H1 (cell line): Measurements from ENCODE around the gene HFE. TPM values are rescaled to one million over a fixed set of nuclear protein-coding genes. Genes with fewer than 3 reads are reported as not detected.

Experiments
- CTCF ChIA-PET: fragments of 300-600 bp; sonication (Branson Sonifier 250); formaldehyde crosslinking; loops from one replicate; lab custom pipeline; 2021; ENCODE audit not compliant: partially characterized antibody; lab: Charles Lee
- POLR2A ChIA-PET: fragments of 300-600 bp; sonication (Branson Sonifier 250); formaldehyde crosslinking; loops from one replicate; lab custom pipeline; 2021; ENCODE audit warnings: inconsistent platforms; ENCODE audit not compliant: partially characterized antibody; lab: Charles Lee
- DNase-seq, 2 experiments: peaks; one replicate each; pipeline versions ENCODE4 v3.0.0 to v3.0.0-alpha.2; 2010 to 2022; ENCODE audit warnings: low spot score in 2 of 2, low read depth in 1 of 2, mixed read lengths in 1 of 2
- FAIRE-seq: peaks from 2 replicates; lab custom pipeline; 2011; peaks lifted over from hg19 to GRCh38; lab: Jason Lieb, UNC
- H2AFZ ChIP-seq: 2 replicates; pipeline ENCODE4 v1.8.1; 2012; ENCODE audit warnings: low read length, inconsistent platforms
- H2AK5ac ChIP-seq: 2 replicates; pipeline ENCODE4 v1.6.1; 2013; ENCODE audit warnings: low read depth, low read length
- H2BK120ac ChIP-seq: replicated peaks from 2 replicates; pipeline ENCODE3; 2013; ENCODE audit warnings: low read depth, low read length, inconsistent platforms
- H2BK12ac ChIP-seq: 2 replicates; pipeline ENCODE4 v1.6.1; 2013; ENCODE audit warnings: low read depth, low read length
- H2BK15ac ChIP-seq: 2 replicates; pipeline ENCODE4 v1.6.1; 2013; ENCODE audit warnings: low read length
- H2BK20ac ChIP-seq: 2 replicates; pipeline ENCODE4 v1.6.1; 2013; ENCODE audit warnings: low read length
- H2BK5ac ChIP-seq: 2 replicates; pipeline ENCODE4 v1.6.1; 2013; ENCODE audit warnings: low read depth, low read length
- H3K14ac ChIP-seq: 2 replicates; pipeline ENCODE4 v1.6.1; 2013; ENCODE audit warnings: inconsistent platforms; ENCODE audit not compliant: insufficient read length
- H3K18ac ChIP-seq: 2 replicates; pipeline ENCODE4 v1.6.1; 2013; ENCODE audit warnings: low read length; ENCODE audit errors: extremely low read depth
- H3K23ac ChIP-seq: 2 replicates; pipeline ENCODE4 v1.6.1; 2013; ENCODE audit warnings: inconsistent platforms; ENCODE audit not compliant: insufficient read length
- H3K23me2 ChIP-seq: 2 replicates; pipeline ENCODE4 v1.6.1; 2013; ENCODE audit warnings: low read depth, low read length
- H3K27ac ChIP-seq: 2 replicates; pipeline ENCODE4 v1.6.1; 2011; ENCODE audit warnings: low read depth, low read length, inconsistent platforms
- H3K27me3 ChIP-seq, 4 experiments: replicated peaks in 1 of 4; 1 replicate in 1 of 4; 2 replicates in 3 of 4; pipeline versions ENCODE4 v1.6.1 to v1.8.1; 2011 to 2013; ENCODE audit warnings: low read length in 3 of 4, mild to moderate bottlenecking in 3 of 4, inconsistent platforms in 2 of 4, mixed read lengths in 2 of 4, moderate library complexity in 1 of 4; ENCODE audit not compliant: control insufficient read depth in 3 of 4, insufficient read depth in 3 of 4; ENCODE audit errors: extremely low read depth in 1 of 4
- H3K36me3 ChIP-seq, 4 experiments: 2 replicates each; pipeline versions ENCODE4 v1.6.1 to v1.8.1; 2011 to 2013; ENCODE audit warnings: mild to moderate bottlenecking in 4 of 4, low read length in 3 of 4, moderate library complexity in 2 of 4, control low read depth in 1 of 4, inconsistent platforms in 1 of 4; ENCODE audit not compliant: insufficient read depth in 4 of 4, control insufficient read depth in 2 of 4
- H3K4ac ChIP-seq: replicated peaks from 2 replicates; pipeline ENCODE3; 2013; ENCODE audit warnings: low read length, low read depth, mixed read lengths, inconsistent platforms; ENCODE audit not compliant: insufficient read length
- H3K4me1 ChIP-seq, 4 experiments: replicated peaks in 1 of 4; 1 replicate in 1 of 4; 2 replicates in 3 of 4; pipeline versions ENCODE4 v1.6.1 to v1.8.1; 2011 to 2013; ENCODE audit warnings: low read length in 3 of 4, inconsistent platforms in 2 of 4, mixed read lengths in 1 of 4; ENCODE audit not compliant: insufficient read depth in 4 of 4, control insufficient read depth in 3 of 4
- H3K4me2 ChIP-seq, 2 experiments: 2 replicates each; pipeline versions ENCODE4 v1.6.1 to v1.8.1; 2011 to 2013; ENCODE audit warnings: low read depth in 2 of 2, low read length in 2 of 2, control low read depth in 1 of 2, inconsistent platforms in 1 of 2, mild to moderate bottlenecking in 1 of 2; ENCODE audit not compliant: insufficient read depth in 1 of 2
- H3K4me3 ChIP-seq, 4 experiments: fragments of 200-600, 300-600 bp in 1 of 4; sonication (generic), shearing (Covaris generic), sonication (Bioruptor Twin) in 1 of 4; 2 replicates each; pipeline versions ENCODE4 v1.5.1 to v1.8.1; 2011 to 2016; ENCODE audit warnings: low read length in 4 of 4, low read depth in 3 of 4, control low read depth in 2 of 4, inconsistent platforms in 2 of 4, mild to moderate bottlenecking in 2 of 4, mixed read lengths in 1 of 4, moderate library complexity in 1 of 4; ENCODE audit not compliant: insufficient read depth in 2 of 4; ENCODE audit errors: extremely low read depth in 1 of 4
- H3K56ac ChIP-seq: replicated peaks from 2 replicates; pipeline ENCODE3; 2013; ENCODE audit warnings: low read depth, mild to moderate bottlenecking, mixed read lengths, low read length, inconsistent platforms; ENCODE audit not compliant: insufficient read length
- H3K79me1 ChIP-seq: 2 replicates; pipeline ENCODE4 v1.6.1; 2013; ENCODE audit warnings: low read depth, low read length, control low read depth
- H3K79me2 ChIP-seq, 2 experiments: 2 replicates each; pipeline versions ENCODE4 v1.6.1 to v1.8.1; 2012 to 2013; ENCODE audit warnings: low read length in 2 of 2, mild to moderate bottlenecking in 2 of 2, inconsistent platforms in 1 of 2; ENCODE audit not compliant: insufficient read depth in 2 of 2, control insufficient read depth in 1 of 2
- H3K9ac ChIP-seq, 4 experiments: replicated peaks in 1 of 4; 1 replicate in 1 of 4; 2 replicates in 3 of 4; pipeline versions ENCODE4 v1.6.1 to v1.8.1; 2011 to 2013; ENCODE audit warnings: low read depth in 3 of 4, low read length in 3 of 4, control low read depth in 2 of 4, mild to moderate bottlenecking in 2 of 4, moderate library complexity in 2 of 4, inconsistent platforms in 1 of 4; ENCODE audit errors: extremely low read depth in 1 of 4
- H3K9me3 ChIP-seq, 2 experiments: 2 replicates each; pipeline versions ENCODE4 v1.6.1 to v1.8.1; 2012 to 2013; ENCODE audit warnings: mild to moderate bottlenecking in 2 of 2, moderate library complexity in 2 of 2, control low read depth in 1 of 2, inconsistent platforms in 1 of 2, low read depth in 1 of 2, low read length in 1 of 2, mixed read lengths in 1 of 2; ENCODE audit not compliant: insufficient read depth in 2 of 2
- H4K20me1 ChIP-seq, 2 experiments: replicated peaks in 1 of 2; 2 replicates each; pipeline versions ENCODE3 to v1.8.1; 2011 to 2013; ENCODE audit warnings: inconsistent platforms in 2 of 2, low read length in 2 of 2, mild to moderate bottlenecking in 1 of 2; ENCODE audit not compliant: insufficient read depth in 2 of 2, control insufficient read depth in 1 of 2
- H4K5ac ChIP-seq: 2 replicates; pipeline ENCODE4 v1.6.1; 2013; ENCODE audit warnings: low read length, low read depth, mixed read lengths, inconsistent platforms; ENCODE audit not compliant: insufficient read length
- H4K8ac ChIP-seq: 2 replicates; pipeline ENCODE4 v1.8.0; 2013; ENCODE audit warnings: mild to moderate bottlenecking, moderate library complexity, low read length, inconsistent platforms; ENCODE audit not compliant: insufficient read depth; ENCODE audit errors: extremely low read depth
- H4K91ac ChIP-seq: replicated peaks from 2 replicates; pipeline ENCODE3; 2013; ENCODE audit warnings: low read length, mixed read lengths, inconsistent platforms; ENCODE audit not compliant: insufficient read length
- POLR2AphosphoS5 ChIP-seq: IDR thresholded peaks from 2 replicates; pipeline ENCODE4 v1.6.1; 2011; ENCODE audit warnings: low read depth, low read length
- TCF12 ChIP-seq: IDR thresholded peaks from 2 replicates; pipeline ENCODE4 v1.6.1; 2011; ENCODE audit warnings: low read depth, mild to moderate bottlenecking, low read length
- WGBS, 2 experiments: shearing (Covaris generic) in 1 of 2; methylation state at CpG; one replicate each; pipeline versions ENCODE4 v1.1.6 to v1.1.7; 2013 to 2015; ENCODE audit warnings: low lambda C conversion rate in 2 of 2, mixed read lengths in 2 of 2, inconsistent platforms in 1 of 2, low coverage in 1 of 2, missing lambda C conversion rate in 1 of 2; ENCODE audit not compliant: insufficient replicate concordance in 2 of 2, insufficient coverage in 1 of 2, insufficient read length in 1 of 2; ENCODE audit errors: extremely low coverage in 1 of 2, missing lambda C conversion rate in 1 of 2; 5-methylcytosine and 5-hydroxymethylcytosine counted together
- polyA plus RNA-seq, 7 experiments: library from polyadenylated mRNA; depleted of rRNA in 3 of 7; stranded (reverse) in 5 of 7; unstranded in 2 of 7; fragments of >200 nt in 5 of 7; fragments of 200-250 nt in 2 of 7; gene quantifications; 1 replicate in 5 of 7; 2 replicates in 1 of 7; 4 replicates in 1 of 7; pipeline versions ENCODE4 v1.2.1 to v1.2.3, GENCODE V29; 2011 to 2013; ENCODE audit warnings: missing spikeins in 2 of 7, mixed read lengths in 2 of 7
- total RNA-seq: library from RNA; stranded (reverse); fragmentation: NEBNext Ultra II Directional; extraction: Animal tissue kit (Norgen Biotek cat#: 25700); gene quantifications from 2 replicates; pipeline ENCODE4 v1.2.1, GENCODE V29; 2021

HFE gene
- total and polyA plus RNA-seq, 2 of the 8 experiments (the other 6 are each of a cell fraction or from before 2014, with no cell fraction given): 1.6 to 2.0 TPM

GRCh38 chr6:26128013-26128771 is 41.0 kb downstream of the HFE start:
- Histone ChIP-seq H4K8ac (no peak overlapping the region), H3K27me3 (no peaks in the 10 kb centered on the region), H4K20me1 (peaks cover 7 to 13% of the 10 kb centered on the region in 2 experiments), H3K79me1 (no peaks in the 10 kb centered on the region), H3K23me2 (no peaks in the 10 kb centered on the region; the same call in 1 of the 2 replicates), H2BK120ac (no peak overlapping the region), H4K91ac (no peak overlapping the region), H3K9ac (no peak overlapping the region), H3K27ac (no peak overlapping the region), H3K79me2 (peaks cover 0 to 36% of the 10 kb centered on the region in 2 experiments; a peak in 3 of 4 replicates), H3K4me3 (0 out of 8 replicates have a peak overlapping the region, but pooled peaks of 1 of the 4 experiments have one; percentile 15), H2AK5ac (no peak overlapping the region), H3K4me2 (peak overlapping the region in 1 of 2 experiments; percentile 80; a peak in 2 of 4 replicates), H3K4ac (no peak overlapping the region), H2BK12ac (no peak overlapping the region), H2BK5ac (no peak overlapping the region), H2BK20ac (no peak overlapping the region), H3K23ac (no peak overlapping the region), H3K36me3 (peaks cover 0 to 9% (median 2%) of the 10 kb centered on the region in 4 experiments; a peak in 3 of 8 replicates), H3K18ac (no peak overlapping the region), H3K14ac (no peak overlapping the region), H3K56ac (no peak overlapping the region), H2AFZ (no peak overlapping the region), H2BK15ac (no peak overlapping the region), H4K5ac (no peak overlapping the region), H3K4me1 (no peaks in the 10 kb centered on the region), H3K9me3 (no peaks in the 10 kb centered on the region)
- POLR2A ChIA-PET: interaction anchor here (1.0 to 17.3 kb wide), 14 partner anchors 7 to 139 kb away, joined by 3 to 1244 read pairs (median 56); a partner anchor contains a TSS
- no peak for FAIRE-seq
- DNase-seq: no peak
- CTCF ChIA-PET: interaction anchor here (0.5 to 1.1 kb wide), 2 partner anchors 63 to 107 kb away, joined by 3 read pairs; a partner anchor contains a TSS
- TF ChIP-seq TCF12 (no peak), POLR2AphosphoS5 (peak; percentile 57; the same call in 1 of the 2 replicates)
- 89% methylated on average over 5 of the region's 5 CpGs; no CpG with 5 or more reads in 1 of the 2 experiments for WGBS, 2 experiments
